Measurements from ENCODE around the gene TMEM97.
"Not testable (repeated sequence)": the region's sequence is repeated elsewhere in the genome, so short reads cannot be mapped to it uniquely, and the experiment has no call there.

TMEM97 gene

DNA sequence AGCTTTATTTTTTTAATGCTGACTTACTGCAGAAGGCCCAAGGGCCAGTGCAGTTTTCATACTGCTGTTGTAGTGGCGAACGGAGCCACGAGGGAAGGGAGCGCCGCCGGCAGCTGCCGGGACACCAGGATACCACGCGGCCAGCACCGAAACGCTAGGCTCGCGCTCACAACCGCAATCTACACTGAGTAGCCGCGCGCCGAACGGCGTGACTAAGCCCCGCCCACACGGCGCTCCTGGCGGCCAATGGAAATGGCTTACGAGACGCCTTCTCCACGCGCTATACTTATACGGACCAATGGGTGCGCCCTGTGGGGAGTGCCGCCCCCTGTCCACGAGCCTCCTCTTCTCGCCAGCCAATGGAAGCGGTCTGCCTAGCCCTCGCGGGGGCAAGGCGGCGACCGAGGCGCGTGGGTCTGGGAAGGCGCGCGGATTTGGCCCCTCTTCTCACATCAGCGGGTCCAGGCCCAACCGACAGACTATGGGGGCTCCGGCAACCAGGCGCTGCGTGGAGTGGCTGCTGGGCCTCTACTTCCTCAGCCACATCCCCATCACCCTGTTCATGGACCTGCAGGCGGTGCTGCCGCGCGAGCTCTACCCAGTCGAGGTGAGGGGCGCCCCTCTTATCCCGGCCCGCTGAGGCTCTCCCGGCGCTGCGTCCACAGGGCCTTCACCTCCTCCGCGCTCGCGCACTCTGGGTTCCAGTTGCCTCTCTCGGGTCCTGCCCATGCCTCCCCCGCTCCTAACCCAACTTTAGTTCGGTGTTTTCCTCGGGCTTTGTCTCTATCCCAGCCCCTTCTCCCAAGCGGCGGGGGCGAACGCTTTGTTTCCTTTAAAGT lies at the start of gene TMEM97:
Gene TMEM97 (plus strand): TSS at position 442 of the 839 bp plus-strand sequence. CDS start 40 bp downstream, at position 482.
- peaks cover 23% of the 10 kb centered on the region for H3K36me3 ChIP-seq (ENCODE audit: low read depth)
- DNase-seq (ENCODE audit: low spot score) (peak; percentile 95), ATAC-seq (ENCODE audit: low read depth) (peak; percentile 98)
- H3K4me3 ChIP-seq (ENCODE audit: severe bottlenecking) = peak within 1 kb of the TSS; percentile 53
- H3K27ac ChIP-seq (ENCODE audit: poor library complexity, severe bottlenecking) = peak within 1 kb of the TSS; percentile 64
- no peaks in the 10 kb centered on the region for H3K27me3 ChIP-seq (ENCODE audit: insufficient read depth, poor library complexity, severe bottlenecking)
- H3K9me3 ChIP-seq (ENCODE audit: severe bottlenecking) = no peaks in the 10 kb centered on the region
- TF ChIP-seq, protein P1, sequence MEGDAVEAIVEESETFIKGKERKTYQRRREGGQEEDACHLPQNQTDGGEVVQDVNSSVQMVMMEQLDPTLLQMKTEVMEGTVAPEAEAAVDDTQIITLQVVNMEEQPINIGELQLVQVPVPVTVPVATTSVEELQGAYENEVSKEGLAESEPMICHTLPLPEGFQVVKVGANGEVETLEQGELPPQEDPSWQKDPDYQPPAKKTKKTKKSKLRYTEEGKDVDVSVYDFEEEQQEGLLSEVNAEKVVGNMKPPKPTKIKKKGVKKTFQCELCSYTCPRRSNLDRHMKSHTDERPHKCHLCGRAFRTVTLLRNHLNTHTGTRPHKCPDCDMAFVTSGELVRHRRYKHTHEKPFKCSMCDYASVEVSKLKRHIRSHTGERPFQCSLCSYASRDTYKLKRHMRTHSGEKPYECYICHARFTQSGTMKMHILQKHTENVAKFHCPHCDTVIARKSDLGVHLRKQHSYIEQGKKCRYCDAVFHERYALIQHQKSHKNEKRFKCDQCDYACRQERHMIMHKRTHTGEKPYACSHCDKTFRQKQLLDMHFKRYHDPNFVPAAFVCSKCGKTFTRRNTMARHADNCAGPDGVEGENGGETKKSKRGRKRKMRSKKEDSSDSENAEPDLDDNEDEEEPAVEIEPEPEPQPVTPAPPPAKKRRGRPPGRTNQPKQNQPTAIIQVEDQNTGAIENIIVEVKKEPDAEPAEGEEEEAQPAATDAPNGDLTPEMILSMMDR (IDR thresholded peaks at IDR 0.05; ENCODE audit: poor library complexity, severe bottlenecking) = no peak
- no peaks in the 10 kb centered on the region for H3K4me1 ChIP-seq (ENCODE audit: insufficient read depth, poor library complexity, severe bottlenecking)

DNA sequence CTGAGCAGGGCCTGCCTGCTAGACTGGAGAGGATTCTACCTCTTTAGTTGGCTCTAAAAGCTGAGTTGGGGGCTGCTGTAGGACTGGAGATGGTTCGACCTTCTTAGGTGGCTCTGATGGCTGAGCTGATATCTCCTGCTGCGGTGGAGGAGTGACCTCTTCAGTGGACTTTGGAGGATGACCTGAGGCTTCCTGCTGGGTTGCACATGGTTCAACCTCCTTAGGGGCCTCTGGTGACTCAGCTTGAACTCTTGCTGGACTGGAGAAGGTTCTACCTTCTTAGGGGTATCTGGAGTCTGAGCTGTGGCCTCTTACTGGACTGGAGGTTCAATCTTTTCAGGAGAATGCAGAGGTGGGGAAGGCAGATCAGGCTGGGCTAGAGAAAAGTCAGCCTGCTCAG lies 48.9 kb upstream of the TMEM97 start:
- DNase-seq (ENCODE audit: low spot score) = no peak
- TF ChIP-seq, protein P1 (IDR thresholded peaks at IDR 0.05; ENCODE audit: poor library complexity, severe bottlenecking) = no peak
- H3K27me3 ChIP-seq (ENCODE audit: insufficient read depth, poor library complexity, severe bottlenecking) = no peaks in the 10 kb centered on the region
- ATAC-seq (ENCODE audit: low read depth) = no peak
- no peaks in the 10 kb centered on the region for H3K9me3 ChIP-seq (ENCODE audit: severe bottlenecking)
- H3K36me3 ChIP-seq (ENCODE audit: low read depth) = no peaks in the 10 kb centered on the region
- no peak overlapping the region for H3K4me3 ChIP-seq (ENCODE audit: severe bottlenecking)
- H3K4me1 ChIP-seq (ENCODE audit: insufficient read depth, poor library complexity, severe bottlenecking) = no peaks in the 10 kb centered on the region
- no peak overlapping the region for H3K27ac ChIP-seq (ENCODE audit: poor library complexity, severe bottlenecking)

DNA sequence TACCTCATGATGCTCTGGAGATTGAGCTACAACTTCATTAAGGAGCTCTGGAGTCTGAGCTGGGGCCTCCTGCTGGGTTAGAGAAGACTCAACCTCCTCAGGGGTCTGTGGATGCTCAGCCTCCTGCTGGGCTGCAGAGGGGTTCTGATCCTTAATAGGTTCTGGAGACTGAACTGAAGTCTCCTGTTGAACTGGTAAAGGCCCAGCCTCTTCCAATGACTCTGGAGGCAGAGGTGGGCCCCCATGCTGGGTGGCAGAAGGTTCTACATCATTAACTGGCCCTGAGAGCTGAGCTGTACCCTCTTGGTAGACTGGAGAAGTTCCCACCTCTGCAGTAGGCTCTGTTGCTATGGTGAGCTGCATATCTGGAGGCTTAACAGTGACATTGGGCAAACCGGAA lies 48.1 kb upstream of the TMEM97 start:
- no peaks in the 10 kb centered on the region for H3K9me3 ChIP-seq (ENCODE audit: severe bottlenecking)
- DNase-seq (ENCODE audit: low spot score) (no peak), ATAC-seq (ENCODE audit: low read depth) (no peak)
- H3K36me3 ChIP-seq (ENCODE audit: low read depth) = no peaks in the 10 kb centered on the region
- no peak overlapping the region for H3K4me3 ChIP-seq (ENCODE audit: severe bottlenecking)
- H3K4me1 ChIP-seq (ENCODE audit: insufficient read depth, poor library complexity, severe bottlenecking) = no peaks in the 10 kb centered on the region
- no peak overlapping the region for H3K27ac ChIP-seq (ENCODE audit: poor library complexity, severe bottlenecking)
- no peaks in the 10 kb centered on the region for H3K27me3 ChIP-seq (ENCODE audit: insufficient read depth, poor library complexity, severe bottlenecking)
- TF ChIP-seq, protein P1 (IDR thresholded peaks at IDR 0.05; ENCODE audit: poor library complexity, severe bottlenecking) = no peak

- Histone ChIP-seq H3K27ac (ENCODE audit: poor library complexity, severe bottlenecking) (no peak overlapping the region), H3K4me1 (ENCODE audit: insufficient read depth, poor library complexity, severe bottlenecking) (no peaks in the 10 kb centered on the region), H3K9me3 (ENCODE audit: severe bottlenecking) (no peaks in the 10 kb centered on the region), H3K27me3 (ENCODE audit: insufficient read depth, poor library complexity, severe bottlenecking) (no peaks in the 10 kb centered on the region), H3K4me3 (ENCODE audit: severe bottlenecking) (no peak overlapping the region), H3K36me3 (ENCODE audit: low read depth) (no peaks in the 10 kb centered on the region)
- ATAC-seq (ENCODE audit: low read depth) (no peak), DNase-seq (ENCODE audit: low spot score) (no peak)
- TF ChIP-seq, protein P1 (IDR thresholded peaks at IDR 0.05; ENCODE audit: poor library complexity, severe bottlenecking) = no peak
These were observed 47.6 kb upstream of the TMEM97 start for GRCh38 chr17:28271431-28271830.

- no peak overlapping the region for H3K4me3 ChIP-seq (ENCODE audit: severe bottlenecking)
- no peaks in the 10 kb centered on the region for H3K4me1 ChIP-seq (ENCODE audit: insufficient read depth, poor library complexity, severe bottlenecking)
- DNase-seq (ENCODE audit: low spot score) = no peak
- H3K36me3 ChIP-seq (ENCODE audit: low read depth) = no peaks in the 10 kb centered on the region
- TF ChIP-seq, protein P1 (IDR thresholded peaks at IDR 0.05; ENCODE audit: poor library complexity, severe bottlenecking) = no peak
- ATAC-seq (ENCODE audit: low read depth) = no peak
- H3K27ac ChIP-seq (ENCODE audit: poor library complexity, severe bottlenecking) = no peak overlapping the region
- H3K9me3 ChIP-seq (ENCODE audit: severe bottlenecking) = no peaks in the 10 kb centered on the region
- no peaks in the 10 kb centered on the region for H3K27me3 ChIP-seq (ENCODE audit: insufficient read depth, poor library complexity, severe bottlenecking)
These were observed 46.8 kb upstream of the TMEM97 start for GRCh38 chr17:28272166-28272565.

GRCh38 chr17:28273341-28273740 lies 45.7 kb upstream of the TMEM97 start:
- H3K27me3 ChIP-seq (ENCODE audit: insufficient read depth, poor library complexity, severe bottlenecking); ATAC-seq (ENCODE audit: low read depth); H3K4me1 ChIP-seq (ENCODE audit: insufficient read depth, poor library complexity, severe bottlenecking): not testable (repeated sequence)

More at GRCh38 chr17:28273341-28273740, 45.7 kb upstream of the TMEM97 start:
- not testable (repeated sequence) for H3K4me3 ChIP-seq (ENCODE audit: severe bottlenecking); H3K27ac ChIP-seq (ENCODE audit: poor library complexity, severe bottlenecking); DNase-seq (ENCODE audit: low spot score); H3K9me3 ChIP-seq (ENCODE audit: severe bottlenecking); H3K36me3 ChIP-seq (ENCODE audit: low read depth)

All from RWPE2 (cell line).